ENCODE measurements around the gene CRB2.

GRCh38 chr9:123349033-123349432, 7.0 kb upstream of the CRB2 start:
- TF ChIP-seq CTCF (IDR thresholded peaks at IDR 0.05) (no peak), POLR2A (IDR thresholded peaks at IDR 0.05) (no peak)
